H9 (cell line): ENCODE results near the gene MT1X. TPM values are rescaled to one million over a fixed set of nuclear protein-coding genes. Genes with fewer than 3 reads are reported as not detected.

Experiments
- DNase-seq: peaks from one replicate; pipeline ENCODE4 v3.0.0-alpha.2; 2017
- H2AFZ ChIP-seq: one replicate; pipeline ENCODE4 v1.6.1; 2013; ENCODE audit warnings: mild to moderate bottlenecking, low read length, control low read depth, moderate library complexity
- H2AK5ac ChIP-seq: 2 replicates; pipeline ENCODE4 v1.6.1; 2013; ENCODE audit warnings: low read length, control low read depth, mixed read lengths; ENCODE audit not compliant: insufficient read length
- H2BK120ac ChIP-seq: one replicate; pipeline ENCODE4 v1.6.1; 2013; ENCODE audit warnings: low read depth, mild to moderate bottlenecking, low read length, control low read depth, inconsistent platforms; ENCODE audit not compliant: poor library complexity, severe bottlenecking
- H2BK12ac ChIP-seq: 2 replicates; pipeline ENCODE4 v1.6.1; 2013; ENCODE audit warnings: low read length, control low read depth, mixed read lengths, low read depth; ENCODE audit not compliant: insufficient read length
- H2BK15ac ChIP-seq: 2 replicates; pipeline ENCODE4 v1.6.1; 2013; ENCODE audit warnings: low read depth, low read length, control low read depth
- H2BK20ac ChIP-seq: one replicate; pipeline ENCODE4 v1.6.1; 2013; ENCODE audit warnings: low read depth, mild to moderate bottlenecking, low read length, control low read depth, inconsistent platforms; ENCODE audit not compliant: poor library complexity, severe bottlenecking
- H2BK5ac ChIP-seq: 2 replicates; pipeline ENCODE4 v1.6.1; 2013; ENCODE audit warnings: low read length, control low read depth, mixed read lengths; ENCODE audit not compliant: insufficient read length
- H3K14ac ChIP-seq: 2 replicates; pipeline ENCODE4 v1.6.1; 2013; ENCODE audit warnings: low read length, control low read depth; ENCODE audit not compliant: insufficient read depth
- H3K18ac ChIP-seq: 2 replicates; pipeline ENCODE4 v1.6.1; 2013; ENCODE audit warnings: low read depth, mild to moderate bottlenecking, mixed read lengths, low read length, control low read depth; ENCODE audit not compliant: insufficient read length
- H3K23ac ChIP-seq: 2 replicates; pipeline ENCODE4 v1.6.1; 2013; ENCODE audit warnings: low read length, control low read depth, mixed read lengths, low read depth; ENCODE audit not compliant: insufficient read length
- H3K23me2 ChIP-seq: 2 replicates; pipeline ENCODE4 v1.6.1; 2013; ENCODE audit warnings: low read depth, mild to moderate bottlenecking, mixed read lengths, low read length, control low read depth; ENCODE audit not compliant: insufficient read length, poor library complexity, severe bottlenecking
- H3K27ac ChIP-seq: 2 replicates; pipeline ENCODE4 v1.5.1; 2013; ENCODE audit warnings: low read length, control low read depth, mixed read lengths, low read depth; ENCODE audit not compliant: insufficient read length
- H3K27me3 ChIP-seq: 2 replicates; pipeline ENCODE4 v1.6.1; 2013; ENCODE audit warnings: low read length, control low read depth, inconsistent platforms; ENCODE audit not compliant: insufficient read depth
- H3K4ac ChIP-seq: 2 replicates; pipeline ENCODE4 v1.6.1; 2013; ENCODE audit warnings: low read depth, mild to moderate bottlenecking, control low read depth, inconsistent platforms, low read length, moderate library complexity
- H3K4me1 ChIP-seq: 2 replicates; pipeline ENCODE4 v1.6.1; 2013; ENCODE audit warnings: low read length, control low read depth, inconsistent platforms; ENCODE audit not compliant: insufficient read depth
- H3K4me2 ChIP-seq: 2 replicates; pipeline ENCODE4 v1.6.1; 2013; ENCODE audit warnings: low read length, control low read depth, mixed read lengths; ENCODE audit not compliant: insufficient read length, insufficient read depth
- H3K56ac ChIP-seq: 2 replicates; pipeline ENCODE4 v1.6.1; 2013; ENCODE audit warnings: low read depth, mild to moderate bottlenecking, mixed read lengths, low read length, control low read depth; ENCODE audit not compliant: insufficient read length
- H3K79me1 ChIP-seq: 2 replicates; pipeline ENCODE4 v1.6.1; 2013; ENCODE audit warnings: low read depth, mild to moderate bottlenecking, moderate library complexity, low read length, control low read depth, inconsistent platforms; ENCODE audit not compliant: insufficient read depth, poor library complexity, severe bottlenecking
- H3K79me2 ChIP-seq: 2 replicates; pipeline ENCODE4 v1.6.1; 2013; ENCODE audit warnings: low read length, control low read depth, inconsistent platforms; ENCODE audit not compliant: insufficient read depth
- H3K9ac ChIP-seq: 2 replicates; pipeline ENCODE4 v1.6.1; 2013; ENCODE audit warnings: low read length, control low read depth, mixed read lengths; ENCODE audit not compliant: insufficient read length; ENCODE audit errors: extremely low read depth
- H3K9me3 ChIP-seq: one replicate; pipeline ENCODE4 v1.6.1; 2013; ENCODE audit warnings: low read depth, low read length, inconsistent platforms; ENCODE audit not compliant: control insufficient read depth
- H3T11ph ChIP-seq: one replicate; pipeline ENCODE4 v1.6.1; 2013; ENCODE audit warnings: mild to moderate bottlenecking, low read length, control low read depth, inconsistent platforms
- H4K20me1 ChIP-seq: one replicate; pipeline ENCODE4 v1.6.1; 2013; ENCODE audit not compliant: control insufficient read depth, insufficient read length, insufficient read depth
- H4K5ac ChIP-seq: 2 replicates; pipeline ENCODE4 v1.6.1; 2013; ENCODE audit warnings: low read depth, mild to moderate bottlenecking, mixed read lengths, low read length, control low read depth; ENCODE audit not compliant: insufficient read length
- H4K8ac ChIP-seq: replicated peaks from 2 replicates; pipeline ENCODE4 v1.6.1; 2013; ENCODE audit warnings: low read length, control low read depth, mixed read lengths, low read depth; ENCODE audit not compliant: insufficient read length
- H4K91ac ChIP-seq: 2 replicates; pipeline ENCODE4 v1.6.1; 2013; ENCODE audit warnings: low read depth, mild to moderate bottlenecking, moderate library complexity, mixed read lengths, low read length, control low read depth; ENCODE audit not compliant: insufficient read length
- H3K27ac Mint-ChIP-seq, 3 experiments: 2 replicates in 2 of 3; 3 replicates in 1 of 3; pipeline ENCODE4 v1.8.0; 2020 to 2021; ENCODE audit warnings: mixed read lengths in 3 of 3, mild to moderate bottlenecking in 1 of 3, moderate library complexity in 1 of 3
- H3K27me3 Mint-ChIP-seq: 2 replicates; pipeline ENCODE4 v1.8.0; 2021; ENCODE audit warnings: low read depth, mild to moderate bottlenecking, moderate library complexity, mixed read lengths
- H3K36me3 Mint-ChIP-seq, 3 experiments: 2 replicates in 2 of 3; 3 replicates in 1 of 3; pipeline ENCODE4 v1.8.0; 2020 to 2021; ENCODE audit warnings: low read depth in 3 of 3, mixed read lengths in 3 of 3; ENCODE audit not compliant: insufficient read depth in 1 of 3
- H3K4me1 Mint-ChIP-seq, 2 experiments: 2 replicates each; pipeline ENCODE4 v1.8.0; 2020; ENCODE audit warnings: mixed read lengths in 2 of 2
- H3K4me3 Mint-ChIP-seq, 2 experiments: 2 replicates in 1 of 2; 3 replicates in 1 of 2; pipeline ENCODE4 v1.8.0; 2020 to 2021; ENCODE audit warnings: mild to moderate bottlenecking in 2 of 2, mixed read lengths in 2 of 2, moderate library complexity in 1 of 2
- H3K9me3 Mint-ChIP-seq, 2 experiments: 2 replicates in 1 of 2; 3 replicates in 1 of 2; pipeline ENCODE4 v1.8.0; 2020; ENCODE audit warnings: mild to moderate bottlenecking in 2 of 2, mixed read lengths in 2 of 2, moderate library complexity in 1 of 2
- CTCF ChIP-seq: fragments of 200-600 bp; sonication (generic); conservative IDR thresholded peaks from 3 replicates; pipeline ENCODE4 v1.8.0; 2021; ENCODE audit warnings: antibody characterized with exemption, mild to moderate bottlenecking
- WGBS: extraction: QIAGEN DNeasy Blood & Tissue Kit; methylation state at CpG from one replicate; pipeline ENCODE4 v1.1.7; 2013; ENCODE audit warnings: missing lambda C conversion rate, low lambda C conversion rate, mixed read lengths; ENCODE audit not compliant: insufficient read length; ENCODE audit errors: extremely low coverage; 5-methylcytosine and 5-hydroxymethylcytosine counted together
- total RNA-seq: library from RNA; stranded (reverse); gene quantifications from 2 replicates; pipeline ENCODE4 v1.2.1, GENCODE V29; 2021

MT1X gene
- total RNA-seq, 1 experiment from 2014 or later = 32.1 TPM

- H3K79me1 ChIP-seq = no peaks in the 10 kb centered on the region
- H3K27me3 Mint-ChIP-seq = peaks cover 4% of the 10 kb centered on the region
- H3K14ac ChIP-seq = no peak overlapping the region
- peak; percentile 66 for DNase-seq
- H3K23ac ChIP-seq = no peak overlapping the region
- no peak overlapping the region for H3K18ac ChIP-seq
- peaks cover 3 to 11% of the 10 kb centered on the region in 2 experiments for H3K4me1 Mint-ChIP-seq
- H3K27ac ChIP-seq = no peak overlapping the region
- H3T11ph ChIP-seq = no peak overlapping the region
- no peak overlapping the region for H3K4ac ChIP-seq
- no peak overlapping the region for H3K56ac ChIP-seq
- H3K4me3 Mint-ChIP-seq = no peak overlapping the region
- no CpG with 5 or more reads among the region's 4 CpGs for WGBS
- no peak overlapping the region for H4K91ac ChIP-seq
- H3K9ac ChIP-seq = no peak overlapping the region
- H3K27me3 ChIP-seq = no peaks in the 10 kb centered on the region
- no peaks in the 10 kb centered on the region for H3K79me2 ChIP-seq
- no peak overlapping the region for H2BK5ac ChIP-seq
- H2AK5ac ChIP-seq = no peak overlapping the region
- no peak overlapping the region for H2BK120ac ChIP-seq
- H4K20me1 ChIP-seq = no peaks in the 10 kb centered on the region
- H2BK15ac ChIP-seq = no peak overlapping the region
- H3K27ac Mint-ChIP-seq = peak overlapping the region in 1 of 3 experiments; percentile 49; a peak in 1 of 7 replicates
- H3K23me2 ChIP-seq = no peaks in the 10 kb centered on the region
- no peaks in the 10 kb centered on the region for H3K4me1 ChIP-seq
- H2AFZ ChIP-seq = no peak overlapping the region
- H3K4me2 ChIP-seq = no peak overlapping the region
- no peak overlapping the region for H4K8ac ChIP-seq
- H4K5ac ChIP-seq = no peak overlapping the region
- H2BK12ac ChIP-seq = no peak overlapping the region
- H2BK20ac ChIP-seq = no peak overlapping the region
- H3K9me3 Mint-ChIP-seq = peaks cover 2% of the 10 kb centered on the region in 2 experiments; a peak in 3 of 5 replicates
- TF ChIP-seq CTCF = no peak
- H3K36me3 Mint-ChIP-seq = no peaks in the 10 kb centered on the region; a peak in 2 of 7 replicates
- no peaks in the 10 kb centered on the region for H3K9me3 ChIP-seq
These were observed 9.6 kb downstream of the MT1X start for GRCh38 chr16:56691885-56692284.
